Measurements from ENCODE around the gene FARS2. TPM values are rescaled to one million over a fixed set of nuclear protein-coding genes. Genes with fewer than 3 reads are reported as not detected.
A peak's percentile ranks its signal among the peaks of the same experiment; 100 is the strongest.

FARS2 gene
- total and polyA plus RNA-seq, 2 donors (not counting 3 experiments of a cell fraction or from before 2014, with no cell fraction given), result 20.2 to 20.5 TPM

DNA sequence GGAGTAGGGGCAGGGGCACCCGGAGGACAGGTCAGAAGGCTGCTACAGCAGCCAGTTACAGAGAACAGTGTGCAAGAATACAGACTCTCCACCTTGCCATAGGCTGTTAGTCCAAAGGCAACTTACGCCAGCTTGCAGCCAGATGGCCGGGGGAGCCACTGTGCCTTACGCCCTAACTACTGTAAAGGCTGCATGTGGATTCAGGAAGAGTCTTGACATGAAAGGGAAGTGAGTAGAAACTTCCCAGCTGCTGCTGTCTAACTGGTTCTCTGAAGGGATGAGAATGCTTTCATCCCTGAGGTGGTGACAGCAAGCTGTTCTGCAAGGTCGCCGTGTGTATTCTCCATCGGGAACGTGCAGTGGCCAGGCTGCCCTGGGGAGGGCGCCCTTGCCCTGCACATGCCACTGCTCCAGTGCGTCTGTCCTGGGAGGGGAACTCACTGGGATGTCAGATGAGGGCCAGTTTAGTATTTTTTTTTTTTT, 46.7 kb upstream of the FARS2 start:
- H3K79me2 ChIP-seq (ENCODE audit: control insufficient read depth, insufficient read depth, low read length), result no peaks in the 10 kb centered on the region
- H2AFZ ChIP-seq (ENCODE audit: low read depth, low read length), result no peak overlapping the region
- no peak overlapping the region for H3K27ac ChIP-seq (ENCODE audit: insufficient read depth, low read depth, low read length)
- DNase-seq (ENCODE audit: low read depth, low spot score), result peak; percentile 46
- H3K9me1 ChIP-seq (replicated peaks; ENCODE audit: control insufficient read depth, extremely low read depth, insufficient read depth, low read length), result no peaks in the 10 kb centered on the region
- peaks cover 4 to 5% of the 10 kb centered on the region in 2 experiments for H3K36me3 ChIP-seq (ENCODE audit: control insufficient read depth in 2 of 2, extremely low read depth in 1 of 2, insufficient read depth in 2 of 2, low read length in 2 of 2)
- POLR2A ChIA-PET, result no interaction called here
- H3K9ac ChIP-seq (replicated peaks; ENCODE audit: extremely low read depth, insufficient read depth, low read length), result no peak overlapping the region
- no peaks in the 10 kb centered on the region for H3K27me3 ChIP-seq (ENCODE audit: control insufficient read depth in 2 of 2, insufficient read depth in 2 of 2, low read length in 2 of 2)
- TF ChIP-seq MYC (IDR thresholded peaks at IDR 0.05; ENCODE audit: low read depth, low read length), result no peak
- TF ChIP-seq, protein P1, sequence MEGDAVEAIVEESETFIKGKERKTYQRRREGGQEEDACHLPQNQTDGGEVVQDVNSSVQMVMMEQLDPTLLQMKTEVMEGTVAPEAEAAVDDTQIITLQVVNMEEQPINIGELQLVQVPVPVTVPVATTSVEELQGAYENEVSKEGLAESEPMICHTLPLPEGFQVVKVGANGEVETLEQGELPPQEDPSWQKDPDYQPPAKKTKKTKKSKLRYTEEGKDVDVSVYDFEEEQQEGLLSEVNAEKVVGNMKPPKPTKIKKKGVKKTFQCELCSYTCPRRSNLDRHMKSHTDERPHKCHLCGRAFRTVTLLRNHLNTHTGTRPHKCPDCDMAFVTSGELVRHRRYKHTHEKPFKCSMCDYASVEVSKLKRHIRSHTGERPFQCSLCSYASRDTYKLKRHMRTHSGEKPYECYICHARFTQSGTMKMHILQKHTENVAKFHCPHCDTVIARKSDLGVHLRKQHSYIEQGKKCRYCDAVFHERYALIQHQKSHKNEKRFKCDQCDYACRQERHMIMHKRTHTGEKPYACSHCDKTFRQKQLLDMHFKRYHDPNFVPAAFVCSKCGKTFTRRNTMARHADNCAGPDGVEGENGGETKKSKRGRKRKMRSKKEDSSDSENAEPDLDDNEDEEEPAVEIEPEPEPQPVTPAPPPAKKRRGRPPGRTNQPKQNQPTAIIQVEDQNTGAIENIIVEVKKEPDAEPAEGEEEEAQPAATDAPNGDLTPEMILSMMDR (IDR thresholded peaks at IDR 0.05; ENCODE audit: extremely low read depth in 1 of 2, insufficient read depth in 1 of 2, low read depth in 1 of 2, low read length in 2 of 2), result peak; percentile 75 to 76
- H4K20me1 ChIP-seq (replicated peaks; ENCODE audit: control insufficient read depth, extremely low read depth, insufficient read depth, low read length), result no peaks in the 10 kb centered on the region
- intact Hi-C loops (cut with micrococcal nuclease), result loop anchor here (1.0 to 2.0 kb wide), 5 partner anchors 46 to 184 kb away; partner anchors contain the start of genes FARS2 and LYRM4
- no peak overlapping the region for H3K4me2 ChIP-seq (ENCODE audit: insufficient read depth, low read length)
- H3K4me3 ChIP-seq (replicated peaks in 1 of 3; ENCODE audit: insufficient read depth in 1 of 3, low read depth in 1 of 3, low read length in 3 of 3), result no peak overlapping the region
- FAIRE-seq, result peak; percentile 52
- CTCF ChIA-PET, result interaction anchor here (0.6 to 2.7 kb wide), 15 partner anchors 9 to 1332 kb away, joined by 3 to 22 read pairs (median 4); no protein-coding TSS in a partner anchor
- BruUV-seq (replicated peaks), result no TSS peak
- dilution Hi-C loops (cut with MboI; ENCODE audit: extremely low pct_ligation_motif_present, low sequenced_read_pairs), result no loop called here
- no peaks in the 10 kb centered on the region for H3K9me3 ChIP-seq (replicated peaks; ENCODE audit: control insufficient read depth, insufficient read depth, low read length)
- peaks cover 5% of the 10 kb centered on the region for H3K4me1 ChIP-seq (ENCODE audit: control insufficient read depth, extremely low read depth, insufficient read depth, low read length)

DNA sequence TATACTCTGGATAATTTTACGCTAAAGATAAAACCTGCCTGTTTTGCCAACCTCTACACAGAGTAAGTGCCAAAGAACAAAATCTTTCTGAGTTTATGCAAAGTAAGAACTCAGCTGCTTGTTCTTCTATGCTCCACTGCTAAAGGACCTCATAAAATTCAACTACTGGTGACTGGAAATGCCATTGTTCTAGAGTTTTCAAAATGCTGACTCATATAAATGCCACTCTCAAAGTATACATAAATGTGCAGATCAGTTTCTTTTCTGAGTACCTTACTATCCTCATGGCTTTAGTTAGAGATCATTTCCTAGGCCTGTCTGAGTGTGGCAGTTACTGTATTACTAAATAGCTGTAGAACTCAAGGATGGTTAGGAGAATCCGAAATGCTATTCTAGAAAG, 46.2 kb upstream of the FARS2 start:
- Histone ChIP-seq H3K9ac (replicated peaks; ENCODE audit: extremely low read depth, insufficient read depth, low read length) (no peak overlapping the region), H3K36me3 (ENCODE audit: control insufficient read depth in 2 of 2, extremely low read depth in 1 of 2, insufficient read depth in 2 of 2, low read length in 2 of 2) (peaks cover 4 to 5% of the 10 kb centered on the region in 2 experiments), H3K4me2 (ENCODE audit: insufficient read depth, low read length) (no peak overlapping the region), H3K9me3 (replicated peaks; ENCODE audit: control insufficient read depth, insufficient read depth, low read length) (no peaks in the 10 kb centered on the region), H3K79me2 (ENCODE audit: control insufficient read depth, insufficient read depth, low read length) (no peaks in the 10 kb centered on the region), H3K9me1 (replicated peaks; ENCODE audit: control insufficient read depth, extremely low read depth, insufficient read depth, low read length) (no peaks in the 10 kb centered on the region), H2AFZ (ENCODE audit: low read depth, low read length) (no peak overlapping the region), H3K27me3 (ENCODE audit: control insufficient read depth in 2 of 2, insufficient read depth in 2 of 2, low read length in 2 of 2) (no peaks in the 10 kb centered on the region), H4K20me1 (replicated peaks; ENCODE audit: control insufficient read depth, extremely low read depth, insufficient read depth, low read length) (no peaks in the 10 kb centered on the region), H3K4me3 (replicated peaks in 1 of 3; ENCODE audit: insufficient read depth in 1 of 3, low read depth in 1 of 3, low read length in 3 of 3) (no peak overlapping the region), H3K4me1 (ENCODE audit: control insufficient read depth, extremely low read depth, insufficient read depth, low read length) (peaks cover 5% of the 10 kb centered on the region), H3K27ac (ENCODE audit: insufficient read depth, low read depth, low read length) (no peak overlapping the region)
- dilution Hi-C loops (cut with MboI; ENCODE audit: extremely low pct_ligation_motif_present, low sequenced_read_pairs), result no loop called here
- DNase-seq (ENCODE audit: low read depth, low spot score) (peak; percentile 52), FAIRE-seq (peak; percentile 69)
- BruUV-seq (replicated peaks), result no TSS peak
- intact Hi-C loops (cut with micrococcal nuclease), result loop anchor here (1.0 to 2.0 kb wide), 5 partner anchors 46 to 183 kb away; partner anchors contain the start of genes FARS2 and LYRM4
- ChIA-PET CTCF (interaction anchor here (1.0 to 2.7 kb wide), 10 partner anchors 9 to 1332 kb away, joined by 3 to 22 read pairs (median 4); no protein-coding TSS in a partner anchor), POLR2A (no interaction called here)
- no peak for TF ChIP-seq POLR2AphosphoS5 (IDR thresholded peaks at IDR 0.05; ENCODE audit: insufficient read depth, low read depth, low read length)
- no peak for TF ChIP-seq POLR2A (IDR thresholded peaks at IDR 0.05; ENCODE audit: low read depth, low read length)
- TF ChIP-seq FOS (IDR thresholded peaks at IDR 0.05; ENCODE audit: borderline replicate concordance, insufficient read depth, low read length), result no peak
- TF ChIP-seq, protein P1 (IDR thresholded peaks at IDR 0.05; ENCODE audit: extremely low read depth in 1 of 2, insufficient read depth in 1 of 2, low read depth in 1 of 2, low read length in 2 of 2), result no peak
- TF ChIP-seq, protein P2, sequence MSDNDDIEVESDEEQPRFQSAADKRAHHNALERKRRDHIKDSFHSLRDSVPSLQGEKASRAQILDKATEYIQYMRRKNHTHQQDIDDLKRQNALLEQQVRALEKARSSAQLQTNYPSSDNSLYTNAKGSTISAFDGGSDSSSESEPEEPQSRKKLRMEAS (IDR thresholded peaks at IDR 0.05; ENCODE audit: insufficient read depth, insufficient read length), result no peak
- no peak for TF ChIP-seq EZH2 (IDR thresholded peaks at IDR 0.05; ENCODE audit: borderline replicate concordance, low read depth, low read length, severe bottlenecking)
- TF ChIP-seq MYC (IDR thresholded peaks at IDR 0.05; ENCODE audit: low read depth, low read length), result no peak
- no peak for TF ChIP-seq JUN (IDR thresholded peaks at IDR 0.05; ENCODE audit: borderline replicate concordance, insufficient read depth, insufficient read length, low read depth)
